Endothelial cell of umbilical vein (primary cell): Measurements from ENCODE around the gene FZD10.

Source experiments
- CTCF ChIP-seq, 2 donors: IDR thresholded peaks; 1 replicate in 1 of 2; 2 replicates in 1 of 2; pipeline ENCODE4 v1.5.1; 2011; ENCODE audit warnings: low read length in 2 of 2, mild to moderate bottlenecking in 2 of 2, moderate library complexity in 2 of 2, control low read depth in 1 of 2, inconsistent platforms in 1 of 2, low read depth in 1 of 2; ENCODE audit not compliant: insufficient read depth in 1 of 2; ENCODE audit errors: extremely low read depth in 1 of 2
- EZH2 ChIP-seq: IDR thresholded peaks from 2 replicates; pipeline ENCODE4 v1.6.1; 2012; ENCODE audit warnings: borderline replicate concordance, low read depth, mild to moderate bottlenecking, moderate library complexity, low read length, inconsistent platforms; ENCODE audit not compliant: severe bottlenecking
- FOS ChIP-seq: IDR thresholded peaks from 2 replicates; pipeline ENCODE4 v1.6.1; 2011; ENCODE audit warnings: mild to moderate bottlenecking, low read length, moderate library complexity, borderline replicate concordance; ENCODE audit not compliant: insufficient read depth
- GATA2 ChIP-seq: IDR thresholded peaks from 2 replicates; pipeline ENCODE4 v1.7.0; 2011; ENCODE audit warnings: low read depth, mild to moderate bottlenecking, moderate library complexity, mixed read lengths, low read length; ENCODE audit not compliant: insufficient read length, insufficient read depth
- JUN ChIP-seq: IDR thresholded peaks from 2 replicates; pipeline ENCODE4 v1.6.1; 2011; ENCODE audit warnings: borderline replicate concordance, low read depth; ENCODE audit not compliant: insufficient read length, insufficient read depth
- MAX ChIP-seq: IDR thresholded peaks from 2 replicates; pipeline ENCODE4 v1.6.1; 2011; ENCODE audit not compliant: insufficient read depth, insufficient read length
- MYC ChIP-seq: IDR thresholded peaks from one replicate; pipeline ENCODE4 v1.6.1; 2011; ENCODE audit warnings: mild to moderate bottlenecking, low read depth, low read length
- POLR2A ChIP-seq: IDR thresholded peaks from 2 replicates; pipeline ENCODE4 v1.6.1; 2012; ENCODE audit warnings: low read depth, mild to moderate bottlenecking, control low read depth, low read length
- POLR2AphosphoS5 ChIP-seq: IDR thresholded peaks from 2 replicates; pipeline ENCODE4 v1.6.1; 2012; ENCODE audit warnings: low read depth, mild to moderate bottlenecking, control low read depth, low read length, moderate library complexity; ENCODE audit not compliant: insufficient read depth

- TF ChIP-seq POLR2AphosphoS5: no peak
- no peak for TF ChIP-seq POLR2A
- TF ChIP-seq CTCF (IDR thresholded peaks at IDR 0.05; ENCODE audit: extremely low read depth in 1 of 2, insufficient read depth in 1 of 2, low read depth in 1 of 2, low read length in 2 of 2): no peak
- no peak for TF ChIP-seq MAX
- no peak for TF ChIP-seq EZH2
- no peak for TF ChIP-seq JUN
- TF ChIP-seq FOS: no peak
- no peak for TF ChIP-seq MYC
- TF ChIP-seq GATA2: no peak
Observed at GRCh38 chr12:130120012-130120805, 42.1 kb upstream of the FZD10 start.
